Placental pericyte (primary cell): ENCODE measurements around the gene ACVR1B. TPM values are rescaled to one million over a fixed set of nuclear protein-coding genes. Genes with fewer than 3 reads are reported as not detected.
A peak's percentile ranks its signal among the peaks of the same experiment; 100 is the strongest.

Experiments
- small RNA-seq: library from RNA; depleted of rRNA; stranded (forward); fragments of <200 nt; gene quantifications from one replicate; pipeline ENCODE3, GENCODE V24; 2012; ENCODE audit warnings: low replicate concordance
- total RNA-seq: library from RNA; depleted of rRNA; stranded (reverse); fragments of >200 nt; gene quantifications from 2 replicates; pipeline ENCODE4 v1.2.3, GENCODE V29; 2012

ACVR1B gene
- total RNA-seq = 13.6 and 20.1 TPM in 2 replicates

GRCh38 chr12:51951199-51951842, at the start of gene ACVR1B:
TSS of gene ACVR1B (plus strand) at chr12:51951699. CDS start at chr12:51951744, 45 bp downstream.

GRCh38 chr12:51907083-51907855, 44.2 kb upstream of the ACVR1B start, which contains the start of gene ACVRL1:
TSS of gene ACVRL1 (plus strand) at chr12:51907504. CDS start at chr12:51912475, 4,971 bp downstream.

DNA sequence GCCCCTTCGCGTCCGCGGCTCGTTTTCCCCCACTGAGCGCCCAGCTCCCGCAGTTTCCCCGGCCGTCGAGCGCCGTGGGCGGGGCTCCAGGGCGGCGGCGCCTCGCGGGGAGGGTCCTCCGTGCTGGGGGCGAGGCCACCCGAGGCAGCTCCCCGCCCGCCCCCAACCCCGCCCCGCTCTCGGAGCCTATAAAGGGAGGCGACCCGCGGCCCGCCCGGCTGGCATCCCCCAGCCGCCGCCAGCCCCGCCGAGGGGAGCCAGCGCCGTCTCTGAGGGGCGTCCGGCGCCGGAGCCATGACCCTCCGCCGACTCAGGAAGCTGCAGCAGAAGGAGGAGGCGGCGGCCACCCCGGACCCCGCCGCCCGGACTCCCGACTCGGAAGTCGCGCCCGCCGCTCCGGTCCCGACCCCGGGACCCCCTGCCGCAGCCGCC, 55.2 kb downstream of the ACVR1B start, which contains the start of gene TAMALIN:
Gene TAMALIN, plus strand, starts transcription at position 221 of the 432 bp plus-strand sequence. Its CDS starts 74 bp downstream, at position 295.

Small RNA genes lying within 50 kb of the gene (small RNA-seq; reads per million reads assigned to genes)
- 1.3 reads per million, percentile 54 among the genes with 10 or more reads in this experiment for gene RNU6-574P

Other genes starting within 250 kb of the ACVR1B start
- gene FIGNL2, start 103.0 kb upstream of the ACVR1B start, total RNA-seq = 0.22 and 0.29 TPM in 2 replicates
- gene ANKRD33, start 63.6 kb upstream of the ACVR1B start, total RNA-seq = not detected in 2 replicates
- 2.2 and 24.1 TPM in 2 replicates for gene ACVRL1, start 44.2 kb upstream of the ACVR1B start, total RNA-seq
- gene TAMALIN, start 55.2 kb downstream of the ACVR1B start, total RNA-seq = 1.9 and 5.0 TPM in 2 replicates
- gene NR4A1, start 99.7 kb downstream of the ACVR1B start, total RNA-seq = 4.2 and 9.6 TPM in 2 replicates
- 86.0 and 132 TPM in 2 replicates for gene ATG101, start 118.3 kb downstream of the ACVR1B start, total RNA-seq
- 1.0 and 1.1 TPM in 2 replicates for gene SMIM41, start 128.0 kb downstream of the ACVR1B start, total RNA-seq
- gene KRT80, start 240.3 kb downstream of the ACVR1B start, total RNA-seq = 0.22 and 1.4 TPM in 2 replicates